Osteocyte (in vitro differentiated cells): ENCODE measurements around the gene MON1B. TPM values are rescaled to one million over a fixed set of nuclear protein-coding genes. Genes with fewer than 3 reads are reported as not detected.
A peak's percentile ranks its signal among the peaks of the same experiment; 100 is the strongest.

Source experiments
- DNase-seq: peaks from one replicate; pipeline ENCODE4 v3.0.0; 2021; ENCODE audit warnings: mixed read lengths; ENCODE audit not compliant: unreplicated experiment; ENCODE audit errors: extremely low spot score
- H3K27ac Mint-ChIP-seq: one replicate; pipeline ENCODE4 v1.8.0; 2021; ENCODE audit warnings: mild to moderate bottlenecking, mixed read lengths; ENCODE audit not compliant: unreplicated experiment
- H3K27me3 Mint-ChIP-seq: one replicate; pipeline ENCODE4 v1.8.0; 2021; ENCODE audit warnings: mixed read lengths; ENCODE audit not compliant: unreplicated experiment
- H3K36me3 Mint-ChIP-seq: one replicate; pipeline ENCODE4 v1.8.0; 2021; ENCODE audit warnings: mixed read lengths; ENCODE audit not compliant: unreplicated experiment
- H3K4me1 Mint-ChIP-seq: one replicate; pipeline ENCODE4 v1.8.0; 2021; ENCODE audit warnings: mixed read lengths; ENCODE audit not compliant: unreplicated experiment
- H3K4me3 Mint-ChIP-seq: one replicate; pipeline ENCODE4 v1.8.0; 2021; ENCODE audit warnings: mild to moderate bottlenecking, moderate library complexity, mixed read lengths; ENCODE audit not compliant: unreplicated experiment
- H3K9me3 Mint-ChIP-seq: one replicate; pipeline ENCODE4 v1.8.0; 2021; ENCODE audit warnings: mixed read lengths; ENCODE audit not compliant: unreplicated experiment
- total RNA-seq: library from RNA; stranded (reverse); gene quantifications from 2 replicates; pipeline ENCODE4 v1.2.1, GENCODE V29; 2021
- TF ChIP-seq, protein P1 (sequence below): fragments of 200-600 bp; sonication (generic); IDR thresholded peaks from 2 replicates; pipeline ENCODE4 v1.5.0; 2021; ENCODE audit warnings: antibody characterized with exemption, mild to moderate bottlenecking, moderate library complexity

Gene MON1B
- total RNA-seq, 1 donor from 2014 or later = 35.2 TPM

DNA sequence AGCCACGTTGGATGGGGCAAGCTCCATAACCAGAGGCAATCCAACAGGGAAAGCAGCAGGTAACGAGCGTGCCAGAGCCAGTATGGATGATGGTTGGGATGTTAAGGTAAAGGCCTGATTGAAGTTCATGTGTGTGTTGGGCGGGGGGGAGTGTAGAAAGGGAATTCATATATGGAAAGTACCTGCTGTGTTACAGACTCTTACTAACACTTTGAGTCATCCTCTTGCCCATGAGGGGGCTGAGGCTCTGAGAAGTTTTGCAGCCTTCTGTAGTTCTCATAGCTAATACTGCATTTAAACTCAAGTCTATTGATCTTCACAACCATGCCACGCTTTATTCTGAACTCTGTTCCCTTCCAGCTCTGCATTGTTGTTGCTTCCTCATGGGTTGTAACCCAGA lies 36.8 kb downstream of the MON1B start:
- TF ChIP-seq, protein P1, sequence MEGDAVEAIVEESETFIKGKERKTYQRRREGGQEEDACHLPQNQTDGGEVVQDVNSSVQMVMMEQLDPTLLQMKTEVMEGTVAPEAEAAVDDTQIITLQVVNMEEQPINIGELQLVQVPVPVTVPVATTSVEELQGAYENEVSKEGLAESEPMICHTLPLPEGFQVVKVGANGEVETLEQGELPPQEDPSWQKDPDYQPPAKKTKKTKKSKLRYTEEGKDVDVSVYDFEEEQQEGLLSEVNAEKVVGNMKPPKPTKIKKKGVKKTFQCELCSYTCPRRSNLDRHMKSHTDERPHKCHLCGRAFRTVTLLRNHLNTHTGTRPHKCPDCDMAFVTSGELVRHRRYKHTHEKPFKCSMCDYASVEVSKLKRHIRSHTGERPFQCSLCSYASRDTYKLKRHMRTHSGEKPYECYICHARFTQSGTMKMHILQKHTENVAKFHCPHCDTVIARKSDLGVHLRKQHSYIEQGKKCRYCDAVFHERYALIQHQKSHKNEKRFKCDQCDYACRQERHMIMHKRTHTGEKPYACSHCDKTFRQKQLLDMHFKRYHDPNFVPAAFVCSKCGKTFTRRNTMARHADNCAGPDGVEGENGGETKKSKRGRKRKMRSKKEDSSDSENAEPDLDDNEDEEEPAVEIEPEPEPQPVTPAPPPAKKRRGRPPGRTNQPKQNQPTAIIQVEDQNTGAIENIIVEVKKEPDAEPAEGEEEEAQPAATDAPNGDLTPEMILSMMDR = no peak
- H3K36me3 Mint-ChIP-seq = no peaks in the 10 kb centered on the region
- H3K9me3 Mint-ChIP-seq = no peaks in the 10 kb centered on the region
- peaks cover 4% of the 10 kb centered on the region for H3K4me1 Mint-ChIP-seq
- H3K4me3 Mint-ChIP-seq = no peak overlapping the region
- DNase-seq = no peak
- H3K27ac Mint-ChIP-seq = no peak overlapping the region
- H3K27me3 Mint-ChIP-seq = peaks cover 36% of the 10 kb centered on the region

DNA sequence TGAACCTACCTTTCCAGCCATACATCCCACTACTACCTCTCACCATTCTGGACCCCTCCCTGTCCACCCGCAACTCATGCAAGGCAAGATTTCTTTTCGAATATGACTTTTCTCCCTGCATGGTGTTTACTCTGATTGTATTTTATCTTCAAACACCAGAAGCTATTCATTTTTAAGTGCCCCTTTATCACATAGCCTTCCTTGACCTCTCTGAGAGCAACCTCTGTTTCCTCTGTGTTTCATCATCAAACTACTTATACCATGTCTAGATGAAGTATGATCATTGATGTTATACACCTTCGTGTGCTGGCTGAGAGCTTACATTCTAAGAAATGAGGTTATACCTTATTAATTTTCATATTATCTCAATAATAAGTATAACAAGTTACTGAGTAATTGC lies 40.1 kb downstream of the MON1B start:
- Mint-ChIP-seq H3K27ac (no peak overlapping the region), H3K36me3 (no peaks in the 10 kb centered on the region), H3K4me1 (peaks cover under 1% of the 10 kb centered on the region), H3K27me3 (peaks cover 37% of the 10 kb centered on the region), H3K4me3 (no peak overlapping the region), H3K9me3 (no peaks in the 10 kb centered on the region)
- TF ChIP-seq, protein P1 = no peak
- no peak for DNase-seq

DNA sequence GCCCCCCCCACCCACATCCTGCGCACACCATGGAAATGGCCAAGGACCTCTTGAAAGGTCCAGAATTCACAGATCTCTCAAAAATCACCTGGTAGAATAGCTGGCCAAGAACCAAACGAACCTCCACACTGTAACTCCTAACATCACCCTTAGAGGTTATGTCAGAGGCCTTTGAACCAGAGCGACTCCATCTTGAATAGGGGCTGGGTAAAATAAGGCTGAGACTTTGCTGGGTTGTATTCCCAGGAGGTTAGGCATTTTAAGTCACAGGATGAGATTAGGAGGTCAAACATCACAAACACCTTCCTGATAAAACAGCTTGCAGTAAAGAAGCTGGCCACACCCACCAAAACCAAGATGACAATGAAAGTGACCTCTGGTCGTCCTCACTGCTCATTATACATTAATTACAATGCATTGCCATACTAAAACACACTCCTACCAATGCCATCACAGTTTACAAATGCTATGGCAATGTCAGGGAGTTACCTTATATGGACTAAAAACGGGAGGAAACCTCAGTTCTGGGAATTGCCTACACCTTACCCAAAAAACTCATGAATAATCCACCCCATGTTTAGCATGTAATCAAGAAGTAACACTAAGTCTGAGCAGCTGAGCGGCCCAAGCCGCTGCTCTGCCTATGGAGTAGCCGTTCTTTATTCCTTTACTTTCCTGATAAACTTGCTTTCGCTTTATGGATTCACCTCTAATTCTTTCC lies 43.0 kb downstream of the MON1B start:
- H3K36me3 Mint-ChIP-seq = no peaks in the 10 kb centered on the region
- H3K27ac Mint-ChIP-seq = no peak overlapping the region
- TF ChIP-seq, protein P1 = no peak
- peaks cover 3% of the 10 kb centered on the region for H3K4me1 Mint-ChIP-seq
- H3K9me3 Mint-ChIP-seq = no peaks in the 10 kb centered on the region
- no peak overlapping the region for H3K4me3 Mint-ChIP-seq
- DNase-seq = no peak
- H3K27me3 Mint-ChIP-seq = peaks cover 21% of the 10 kb centered on the region

DNA sequence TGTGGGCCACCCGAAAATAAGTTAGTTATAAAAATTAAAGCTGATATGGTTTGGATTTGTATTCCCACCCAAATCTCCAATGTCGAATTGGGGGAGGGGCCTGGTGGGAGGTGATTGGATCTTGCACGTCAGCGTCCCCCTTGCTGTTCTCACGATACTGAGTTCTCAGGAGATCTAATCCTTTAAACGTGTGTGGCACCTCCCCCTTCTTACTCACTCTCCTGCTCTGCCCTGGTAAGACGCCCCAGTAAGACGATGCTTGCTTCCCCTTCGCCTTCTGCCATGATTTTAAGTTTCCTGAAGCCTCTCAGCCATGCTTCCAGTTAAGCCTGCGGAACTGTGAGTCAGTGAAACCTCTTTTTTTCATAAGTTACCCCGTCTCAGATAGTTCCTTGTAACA lies 43.6 kb downstream of the MON1B start:
- no peaks in the 10 kb centered on the region for H3K9me3 Mint-ChIP-seq
- peaks cover 19% of the 10 kb centered on the region for H3K27me3 Mint-ChIP-seq
- H3K27ac Mint-ChIP-seq = no peak overlapping the region
- no peak overlapping the region for H3K4me3 Mint-ChIP-seq
- no peaks in the 10 kb centered on the region for H3K36me3 Mint-ChIP-seq
- no peak for DNase-seq
- TF ChIP-seq, protein P1 = no peak
- peaks cover 3% of the 10 kb centered on the region for H3K4me1 Mint-ChIP-seq

DNA sequence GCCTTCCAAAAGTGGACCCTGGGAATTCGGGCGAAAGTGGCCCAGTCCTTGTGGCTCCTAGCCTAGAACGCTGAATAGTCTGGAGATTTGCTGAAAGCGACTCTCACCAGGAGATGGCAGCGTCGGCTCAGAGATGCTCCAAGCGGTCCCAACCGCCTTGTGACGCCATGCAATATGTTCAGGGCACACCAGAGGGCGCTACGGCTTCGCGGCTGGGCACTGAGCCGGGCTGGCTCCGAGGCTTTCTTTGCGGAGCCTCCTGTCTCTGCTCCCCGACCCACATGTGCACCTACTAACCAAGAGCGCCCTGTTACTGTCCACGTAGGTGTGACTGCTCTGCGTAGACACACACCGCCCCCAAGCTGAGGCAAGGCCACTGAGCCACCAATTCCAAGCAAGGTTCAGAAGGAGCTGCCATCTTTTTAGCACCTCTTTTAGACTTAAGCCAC lies 45.1 kb downstream of the MON1B start:
- Mint-ChIP-seq H3K36me3 (no peaks in the 10 kb centered on the region), H3K27me3 (peaks cover 13% of the 10 kb centered on the region), H3K27ac (no peak overlapping the region), H3K4me3 (peak overlapping the region; percentile 52), H3K4me1 (peaks cover 3% of the 10 kb centered on the region), H3K9me3 (no peaks in the 10 kb centered on the region)
- TF ChIP-seq, protein P1 = peak; percentile 100
- DNase-seq = peak; percentile 95
